IPS-NIHi11 (cell line): Measurements from ENCODE around the gene NTN5.
"Not testable (repeated sequence)": the region's sequence is repeated elsewhere in the genome, so short reads cannot be mapped to it uniquely, and the experiment has no call there.

ENCODE experiments used
- DNase-seq: peaks from one replicate; pipeline ENCODE4 v3.0.0; 2012; ENCODE audit warnings: mixed read lengths, low spot score

NTN5 gene

GRCh38 chr19:48698046-48698445 is 25.2 kb upstream of the NTN5 start:
- no peak for DNase-seq

- DNase-seq, result peak; percentile 59
These were observed 23.7 kb upstream of the NTN5 start for GRCh38 chr19:48696353-48697010.

GRCh38 chr19:48695743-48696352 is 23.0 kb upstream of the NTN5 start, which contains the start of gene FUT2:
FUT2 (plus strand) TSS chr19:48695971; CDS start chr19:48702957, 6,986 bp downstream.
- peak; percentile 79 for DNase-seq

- DNase-seq, result not testable (repeated sequence)
These were observed 20.8 kb upstream of the NTN5 start for GRCh38 chr19:48693629-48694028.

- no peak for DNase-seq
These were observed 16.6 kb upstream of the NTN5 start for GRCh38 chr19:48689449-48689848.

GRCh38 chr19:48687776-48688175 is 15.0 kb upstream of the NTN5 start:
- DNase-seq, result no peak

- DNase-seq, result not testable (repeated sequence)
These were observed 13.8 kb upstream of the NTN5 start for GRCh38 chr19:48686637-48687036.

GRCh38 chr19:48686088-48686487 is 13.3 kb upstream of the NTN5 start:
- no peak for DNase-seq

GRCh38 chr19:48685583-48685982 is 12.8 kb upstream of the NTN5 start:
- no peak for DNase-seq

GRCh38 chr19:48683349-48683748 is 10.5 kb upstream of the NTN5 start:
- DNase-seq, result no peak

GRCh38 chr19:48681127-48681470 is 8.3 kb upstream of the NTN5 start:
- DNase-seq, result no peak

GRCh38 chr19:48680436-48681126 is 7.8 kb upstream of the NTN5 start:
- DNase-seq, result no peak

- not testable (repeated sequence) for DNase-seq
These were observed 7.2 kb upstream of the NTN5 start for GRCh38 chr19:48680006-48680405.

GRCh38 chr19:48678201-48678600 is 5.4 kb upstream of the NTN5 start:
- DNase-seq, result no peak

- DNase-seq, result no peak
These were observed 4.1 kb upstream of the NTN5 start for GRCh38 chr19:48676887-48677286.

- DNase-seq, result no peak
These were observed 3.7 kb upstream of the NTN5 start for GRCh38 chr19:48676487-48676886.

- DNase-seq, result peak; percentile 97
These were observed 2.4 kb upstream of the NTN5 start for GRCh38 chr19:48674921-48675824.

- DNase-seq, result no peak
These were observed 1.5 kb upstream of the NTN5 start for GRCh38 chr19:48674216-48674809.

- DNase-seq, result no peak
These were observed 751 bp upstream of the NTN5 start for GRCh38 chr19:48673436-48674100.

GRCh38 chr19:48671446-48671995 is 1.3 kb downstream of the NTN5 start:
- DNase-seq, result no peak
